Neural progenitor cell (in vitro differentiated cells): ENCODE measurements around the gene MAML3. TPM values are rescaled to one million over a fixed set of nuclear protein-coding genes. Genes with fewer than 3 reads are reported as not detected.

Experiments used
- DNase-seq: peaks from one replicate; pipeline ENCODE4 v3.0.0-alpha.2; 2016; ENCODE audit warnings: low spot score
- H2AFZ ChIP-seq: fragments of 200-600 bp; sonication (generic); replicated peaks from 2 replicates; pipeline ENCODE4 v1.6.1; 2016; ENCODE audit warnings: antibody characterized with exemption
- H3F3A ChIP-seq: fragments of 200-600 bp; sonication (generic); 2 replicates; pipeline ENCODE4 v1.6.1; 2016; ENCODE audit warnings: antibody characterized with exemption, low read depth
- H3K27ac ChIP-seq: fragments of 200-600 bp; sonication (generic); 2 replicates; pipeline ENCODE4 v1.5.1; 2016; ENCODE audit warnings: mild to moderate bottlenecking
- H3K27me3 ChIP-seq: fragments of 200-600 bp; sonication (generic); 2 replicates; pipeline ENCODE4 v1.6.1; 2016; ENCODE audit warnings: mild to moderate bottlenecking, moderate library complexity
- H3K36me3 ChIP-seq: fragments of 200-600 bp; sonication (generic); 2 replicates; pipeline ENCODE4 v1.5.1; 2016
- H3K4me1 ChIP-seq: fragments of 200-600 bp; sonication (generic); 2 replicates; pipeline ENCODE4 v1.6.1; 2016; ENCODE audit warnings: mixed run types
- H3K4me2 ChIP-seq: fragments of 200-600 bp; sonication (generic); 2 replicates; pipeline ENCODE4 v1.6.1; 2016
- H3K4me3 ChIP-seq: fragments of 200-600 bp; sonication (generic); 2 replicates; pipeline ENCODE4 v1.5.1; 2016
- H3K79me2 ChIP-seq: fragments of 200-600 bp; sonication (generic); 2 replicates; pipeline ENCODE4 v1.6.1; 2016; ENCODE audit warnings: low read depth
- H3K9ac ChIP-seq: fragments of 200-600 bp; sonication (generic); 2 replicates; pipeline ENCODE4 v1.6.1; 2016
- H3K9me3 ChIP-seq: fragments of 200-600 bp; sonication (generic); 2 replicates; pipeline ENCODE4 v1.5.1; 2016; ENCODE audit warnings: low read depth
- H4K20me1 ChIP-seq: fragments of 200-600 bp; sonication (generic); 2 replicates; pipeline ENCODE4 v1.6.1; 2016; ENCODE audit warnings: low read depth
- H3K27ac Mint-ChIP-seq: 3 replicates; pipeline ENCODE4 v1.8.0; 2021; ENCODE audit warnings: mixed read lengths
- H3K27me3 Mint-ChIP-seq: 2 replicates; pipeline ENCODE4 v1.8.0; 2022; ENCODE audit warnings: low read depth, mild to moderate bottlenecking, inconsistent platforms, moderate library complexity, mixed read lengths; ENCODE audit not compliant: insufficient read depth
- H3K36me3 Mint-ChIP-seq: 3 replicates; pipeline ENCODE4 v1.8.0; 2021; ENCODE audit warnings: mixed read lengths
- H3K4me1 Mint-ChIP-seq: 3 replicates; pipeline ENCODE4 v1.8.0; 2021; ENCODE audit warnings: mixed read lengths
- H3K4me3 Mint-ChIP-seq: 3 replicates; pipeline ENCODE4 v1.8.0; 2021; ENCODE audit warnings: mild to moderate bottlenecking, moderate library complexity, mixed read lengths
- H3K9me3 Mint-ChIP-seq: 3 replicates; pipeline ENCODE4 v1.8.0; 2020; ENCODE audit warnings: mixed read lengths
- CTCF ChIP-seq: fragments of 200-600 bp; sonication (generic); IDR thresholded peaks from 2 replicates; pipeline ENCODE4 v1.5.1; 2017; ENCODE audit warnings: antibody characterized with exemption, mild to moderate bottlenecking
- EZH2 ChIP-seq: fragments of 200-600 bp; sonication (generic); IDR thresholded peaks from 2 replicates; pipeline ENCODE4 v1.6.1; 2017; ENCODE audit warnings: antibody characterized with exemption, mild to moderate bottlenecking, moderate library complexity
- EZH2phosphoT487 ChIP-seq: fragments of 200-600 bp; sonication (generic); IDR thresholded peaks from 2 replicates; pipeline ENCODE4 v1.6.1; 2017; ENCODE audit warnings: antibody characterized with exemption
- total RNA-seq: library from RNA; depleted of rRNA; stranded (reverse); fragments of >200 nt; gene quantifications from 2 replicates; pipeline ENCODE4 v1.2.3, GENCODE V29; 2015; ENCODE audit warnings: low replicate concordance

The MAML3 gene
- total RNA-seq, 1 donor from 2014 or later, result 14.4 TPM

GRCh38 chr4:140122891-140123290 lies 31.1 kb downstream of the MAML3 start:
- Mint-ChIP-seq H3K9me3 (peaks cover 8% of the 10 kb centered on the region), H3K36me3 (peaks cover 8% of the 10 kb centered on the region), H3K27me3 (peaks cover 3% of the 10 kb centered on the region), H3K4me3 (no peak overlapping the region), H3K4me1 (no peaks in the 10 kb centered on the region), H3K27ac (no peak overlapping the region)
- Histone ChIP-seq H2AFZ (no peak overlapping the region), H3K79me2 (no peaks in the 10 kb centered on the region), H4K20me1 (peaks cover 9% of the 10 kb centered on the region), H3K9me3 (no peaks in the 10 kb centered on the region), H3K4me2 (no peak overlapping the region), H3K27me3 (no peaks in the 10 kb centered on the region), H3K36me3 (no peaks in the 10 kb centered on the region), H3K27ac (no peak overlapping the region), H3F3A (no peaks in the 10 kb centered on the region), H3K9ac (no peak overlapping the region), H3K4me1 (peaks cover 3% of the 10 kb centered on the region), H3K4me3 (no peak overlapping the region)
- TF ChIP-seq EZH2 (no peak), CTCF (no peak), EZH2phosphoT487 (no peak)
- no peak for DNase-seq

- peaks cover 9% of the 10 kb centered on the region for H4K20me1 ChIP-seq
- no peak overlapping the region for H3K4me3 Mint-ChIP-seq
- H3K27ac ChIP-seq, result no peak overlapping the region
- no peak overlapping the region for H3K4me2 ChIP-seq
- H3K27ac Mint-ChIP-seq, result no peak overlapping the region
- H3K27me3 ChIP-seq, result no peaks in the 10 kb centered on the region
- no peaks in the 10 kb centered on the region for H3K79me2 ChIP-seq
- peaks cover 6% of the 10 kb centered on the region for H3K4me1 Mint-ChIP-seq
- peaks cover 8% of the 10 kb centered on the region for H3K36me3 Mint-ChIP-seq
- H3K9me3 ChIP-seq, result no peaks in the 10 kb centered on the region
- peaks cover 3% of the 10 kb centered on the region for H3K4me1 ChIP-seq
- peaks cover 8% of the 10 kb centered on the region for H3K9me3 Mint-ChIP-seq
- H3K27me3 Mint-ChIP-seq, result peaks cover 3% of the 10 kb centered on the region
- H2AFZ ChIP-seq, result no peak overlapping the region
- no peak overlapping the region for H3K9ac ChIP-seq
- no peak for DNase-seq
- H3K36me3 ChIP-seq, result no peaks in the 10 kb centered on the region
- no peak for TF ChIP-seq EZH2
- TF ChIP-seq CTCF, result no peak
- TF ChIP-seq EZH2phosphoT487, result no peak
- H3K4me3 ChIP-seq, result no peak overlapping the region
- peaks cover 7% of the 10 kb centered on the region for H3F3A ChIP-seq
Measured at GRCh38 chr4:140121646-140122045, 32.3 kb downstream of the MAML3 start.

GRCh38 chr4:140118931-140119640 lies 34.9 kb downstream of the MAML3 start:
- H3K27me3 ChIP-seq, result no peaks in the 10 kb centered on the region
- no peaks in the 10 kb centered on the region for H3K9me3 ChIP-seq
- peaks cover 2% of the 10 kb centered on the region for H3K4me1 ChIP-seq
- H3K4me2 ChIP-seq, result no peak overlapping the region
- peaks cover 3% of the 10 kb centered on the region for H3K27me3 Mint-ChIP-seq
- peaks cover 8% of the 10 kb centered on the region for H3K36me3 Mint-ChIP-seq
- no peak overlapping the region for H3K9ac ChIP-seq
- H2AFZ ChIP-seq, result no peak overlapping the region
- no peak for DNase-seq
- H3K27ac ChIP-seq, result no peak overlapping the region
- H3K4me3 ChIP-seq, result no peak overlapping the region
- no peak overlapping the region for H3K27ac Mint-ChIP-seq
- TF ChIP-seq CTCF, result no peak
- TF ChIP-seq EZH2phosphoT487, result no peak
- TF ChIP-seq EZH2, result no peak
- no peak overlapping the region for H3K4me3 Mint-ChIP-seq
- no peaks in the 10 kb centered on the region for H3K36me3 ChIP-seq
- peaks cover 8% of the 10 kb centered on the region for H4K20me1 ChIP-seq
- peaks cover 12% of the 10 kb centered on the region for H3K4me1 Mint-ChIP-seq
- no peaks in the 10 kb centered on the region for H3K79me2 ChIP-seq
- peaks cover 6% of the 10 kb centered on the region for H3K9me3 Mint-ChIP-seq
- peaks cover 12% of the 10 kb centered on the region for H3F3A ChIP-seq
